ENCODE measurements around the gene PPP2R2C. TPM values are rescaled to one million over a fixed set of nuclear protein-coding genes. Genes with fewer than 3 reads are reported as not detected.

Gene PPP2R2C
- polyA plus RNA-seq, 1 donor (not counting 4 experiments of a cell fraction or from before 2014, with no cell fraction given): 12.3 TPM

- Histone ChIP-seq H3K4me3 (ENCODE audit: control insufficient read depth in 2 of 3, extremely low read depth in 1 of 3, insufficient read depth in 2 of 3, low read depth in 1 of 3, low read length in 3 of 3) (peak overlapping the region; percentile 45 to 93 (median 83)), H3K36me3 (ENCODE audit: control insufficient read depth in 2 of 2, extremely low read depth in 1 of 2, insufficient read depth in 2 of 2, low read length in 2 of 2) (no peaks in the 10 kb centered on the region), H3K9ac (ENCODE audit: control insufficient read depth, extremely low read depth, insufficient read depth, low read length) (peak overlapping the region; percentile 52), H2AFZ (ENCODE audit: control insufficient read depth, low read length) (no peak overlapping the region), H3K79me2 (ENCODE audit: control insufficient read depth, insufficient read depth, low read length) (no peaks in the 10 kb centered on the region), H3K4me1 (ENCODE audit: control insufficient read depth, extremely low read depth, insufficient read depth, low read length) (peaks cover 15% of the 10 kb centered on the region), H4K20me1 (ENCODE audit: control insufficient read depth, extremely low read depth, insufficient read depth, low read length) (peaks cover 8% of the 10 kb centered on the region), H3K9me3 (ENCODE audit: control insufficient read depth, low read depth, low read length) (no peaks in the 10 kb centered on the region), H3K27me3 (ENCODE audit: control insufficient read depth, extremely low read depth, insufficient read depth, low read length) (no peaks in the 10 kb centered on the region), H3K9me1 (ENCODE audit: control insufficient read depth, extremely low read depth, insufficient read depth, low read length) (no peaks in the 10 kb centered on the region), H3K4me2 (ENCODE audit: control insufficient read depth, extremely low read depth, insufficient read depth, low read depth, low read length) (peak overlapping the region; percentile 70), H3K27ac (ENCODE audit: control insufficient read depth, insufficient read depth, low read length) (no peak overlapping the region)
- no peak for DNase-seq (ENCODE audit: low read depth, low spot score)
- FAIRE-seq: no peak
- no peak for TF ChIP-seq EZH2 (IDR thresholded peaks at IDR 0.05; ENCODE audit: low read length)
- TF ChIP-seq CTCF (optimal IDR thresholded peaks at IDR 0.05 in 1 of 3, IDR thresholded peaks at IDR 0.05 in 1 of 3, conservative IDR thresholded peaks at IDR 0.05 in 1 of 3; ENCODE audit: extremely low read depth in 1 of 3, insufficient read depth in 2 of 3, low read length in 3 of 3): no peak
- dilution Hi-C loops (cut with MboI; ENCODE audit: extremely low pct_ligation_motif_present, low sequenced_read_pairs): no loop called here
These were observed 201.7 kb downstream of the PPP2R2C start for GRCh38 chr4:6270636-6271121.

Other genes with a start within 250 kb of the PPP2R2C start
- gene WFS1, start 202.8 kb downstream of the PPP2R2C start, polyA plus RNA-seq: 7.0 to 11.7 TPM (median 9.9 TPM) in 3 replicates
- gene MAN2B2, start 102.6 kb upstream of the PPP2R2C start, polyA plus RNA-seq: 7.4 to 13.2 TPM (median 8.0 TPM) in 3 replicates
- 121 to 275 TPM (median 224 TPM) in 3 replicates for gene MRFAP1, start 168.1 kb upstream of the PPP2R2C start, polyA plus RNA-seq
- 0.68 to 2.3 TPM (median 1.7 TPM) in 3 replicates for gene S100P, start 221.3 kb upstream of the PPP2R2C start, polyA plus RNA-seq
- gene MRFAP1L1, start 237.3 kb upstream of the PPP2R2C start, polyA plus RNA-seq: 47.6 to 77.9 TPM (median 50.7 TPM) in 3 replicates
- 11.2 to 13.6 TPM (median 11.7 TPM) in 3 replicates for gene BLOC1S4, start 243.6 kb upstream of the PPP2R2C start, polyA plus RNA-seq